HG03575 (cell line): ENCODE measurements around the gene LHX3.

Source experiments
- ATAC-seq: cut with Tn5 transposase; IDR thresholded peaks from one replicate; pipeline ENCODE4 v1.9.1; 2021; ENCODE audit not compliant: unreplicated experiment, insufficient number of reproducible peaks, low FRiP score; ENCODE audit errors: extremely low read depth

Gene LHX3

GRCh38 chr9:136211441-136212344 is 6.8 kb upstream of the LHX3 start:
- no peak for ATAC-seq

- no peak for ATAC-seq
These were observed 6.1 kb upstream of the LHX3 start for GRCh38 chr9:136211006-136211405.

- no peak for ATAC-seq
These were observed 5.3 kb upstream of the LHX3 start for GRCh38 chr9:136210276-136210675.

GRCh38 chr9:136209786-136210185 is 4.9 kb upstream of the LHX3 start:
- no peak for ATAC-seq

- ATAC-seq: no peak
These were observed 4.3 kb upstream of the LHX3 start for GRCh38 chr9:136209232-136209631.

- no peak for ATAC-seq
These were observed 3.7 kb upstream of the LHX3 start for GRCh38 chr9:136208675-136209074.

- no peak for ATAC-seq
These were observed 2.7 kb upstream of the LHX3 start for GRCh38 chr9:136207616-136208015.

GRCh38 chr9:136206602-136207275 is 1.8 kb upstream of the LHX3 start:
- ATAC-seq: no peak

- ATAC-seq: no peak
These were observed 722 bp upstream of the LHX3 start for GRCh38 chr9:136205707-136205992.

GRCh38 chr9:136204145-136204805 is 653 bp downstream of the LHX3 start:
- ATAC-seq: no peak

GRCh38 chr9:136203408-136204144 is 1.4 kb downstream of the LHX3 start:
- ATAC-seq: no peak

GRCh38 chr9:136202454-136203407 is 2.2 kb downstream of the LHX3 start:
- no peak for ATAC-seq

GRCh38 chr9:136201609-136202453 is 3.1 kb downstream of the LHX3 start:
- ATAC-seq: no peak

- ATAC-seq: no peak
These were observed 3.8 kb downstream of the LHX3 start for GRCh38 chr9:136201174-136201573.

- ATAC-seq: no peak
These were observed 4.5 kb downstream of the LHX3 start for GRCh38 chr9:136200424-136200823.

- ATAC-seq: no peak
These were observed 5.3 kb downstream of the LHX3 start for GRCh38 chr9:136199391-136200288.
